Neutrophil (primary cell): ENCODE results near the gene CFAP73.

Source experiments
- H3K27ac ChIP-seq: fragments of 200-600 bp; sonication (generic); 2 replicates; pipeline ENCODE4 v1.5.1; 2016; ENCODE audit warnings: mild to moderate bottlenecking, moderate library complexity
- H3K27me3 ChIP-seq: fragments of 200-600 bp; sonication (generic); 2 replicates; pipeline ENCODE4 v1.6.0; 2016; ENCODE audit warnings: mild to moderate bottlenecking
- H3K36me3 ChIP-seq: fragments of 200-600 bp; sonication (generic); 2 replicates; pipeline ENCODE4 v1.5.1; 2017
- H3K4me1 ChIP-seq, 2 experiments: fragments of 200-600 bp in 1 of 2; sonication (generic) in 1 of 2; 1 replicate in 1 of 2; 2 replicates in 1 of 2; pipeline versions ENCODE4 v1.5.1 to v1.6.1; 2013 to 2016; ENCODE audit warnings: low read depth in 1 of 2, low read length in 1 of 2, mild to moderate bottlenecking in 1 of 2, moderate library complexity in 1 of 2; ENCODE audit not compliant: control insufficient read depth in 1 of 2, insufficient read depth in 1 of 2
- H3K4me3 ChIP-seq, 2 experiments: fragments of 200-600 bp in 1 of 2; sonication (generic) in 1 of 2; 1 replicate in 1 of 2; 2 replicates in 1 of 2; pipeline ENCODE4 v1.5.1; 2013 to 2016; ENCODE audit warnings: low read depth in 1 of 2, low read length in 1 of 2, mild to moderate bottlenecking in 1 of 2, moderate library complexity in 1 of 2
- H3K9me3 ChIP-seq: fragments of 200-600 bp; sonication (generic); 2 replicates; pipeline ENCODE4 v1.5.1; 2016
- TF ChIP-seq, protein P1 (sequence below): fragments of 200-600 bp; sonication (generic); IDR thresholded peaks from 2 replicates; pipeline ENCODE4 v1.5.1; 2016; ENCODE audit warnings: antibody characterized with exemption

Gene CFAP73

DNA sequence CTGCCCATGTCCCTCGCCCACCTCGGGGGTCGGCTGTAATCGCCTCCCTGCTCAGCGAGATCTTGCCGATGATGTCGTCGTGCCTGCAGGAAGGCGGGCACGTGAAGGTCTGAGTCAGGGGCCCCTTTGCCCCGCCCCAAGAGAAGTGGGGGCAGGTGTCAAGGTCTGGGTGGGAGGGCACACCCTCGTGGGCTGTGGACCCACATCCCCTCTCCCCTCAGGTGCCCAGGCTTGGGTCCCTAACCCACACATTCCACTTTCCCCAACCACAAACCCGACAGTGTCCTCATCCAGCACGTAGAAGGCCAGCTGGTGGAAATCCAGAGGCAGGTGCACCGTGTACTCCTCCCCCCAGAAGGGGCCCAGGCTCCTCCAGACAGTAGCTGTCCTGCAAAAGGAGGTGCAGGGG lies 21.7 kb upstream of the CFAP73 start:
- no peaks in the 10 kb centered on the region for H3K4me1 ChIP-seq
- no peaks in the 10 kb centered on the region for H3K36me3 ChIP-seq
- TF ChIP-seq, protein P1, sequence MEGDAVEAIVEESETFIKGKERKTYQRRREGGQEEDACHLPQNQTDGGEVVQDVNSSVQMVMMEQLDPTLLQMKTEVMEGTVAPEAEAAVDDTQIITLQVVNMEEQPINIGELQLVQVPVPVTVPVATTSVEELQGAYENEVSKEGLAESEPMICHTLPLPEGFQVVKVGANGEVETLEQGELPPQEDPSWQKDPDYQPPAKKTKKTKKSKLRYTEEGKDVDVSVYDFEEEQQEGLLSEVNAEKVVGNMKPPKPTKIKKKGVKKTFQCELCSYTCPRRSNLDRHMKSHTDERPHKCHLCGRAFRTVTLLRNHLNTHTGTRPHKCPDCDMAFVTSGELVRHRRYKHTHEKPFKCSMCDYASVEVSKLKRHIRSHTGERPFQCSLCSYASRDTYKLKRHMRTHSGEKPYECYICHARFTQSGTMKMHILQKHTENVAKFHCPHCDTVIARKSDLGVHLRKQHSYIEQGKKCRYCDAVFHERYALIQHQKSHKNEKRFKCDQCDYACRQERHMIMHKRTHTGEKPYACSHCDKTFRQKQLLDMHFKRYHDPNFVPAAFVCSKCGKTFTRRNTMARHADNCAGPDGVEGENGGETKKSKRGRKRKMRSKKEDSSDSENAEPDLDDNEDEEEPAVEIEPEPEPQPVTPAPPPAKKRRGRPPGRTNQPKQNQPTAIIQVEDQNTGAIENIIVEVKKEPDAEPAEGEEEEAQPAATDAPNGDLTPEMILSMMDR: no peak
- H3K9me3 ChIP-seq: no peaks in the 10 kb centered on the region
- H3K27me3 ChIP-seq: peaks cover 16% of the 10 kb centered on the region
- no peak overlapping the region for H3K27ac ChIP-seq
- H3K4me3 ChIP-seq: no peak overlapping the region

DNA sequence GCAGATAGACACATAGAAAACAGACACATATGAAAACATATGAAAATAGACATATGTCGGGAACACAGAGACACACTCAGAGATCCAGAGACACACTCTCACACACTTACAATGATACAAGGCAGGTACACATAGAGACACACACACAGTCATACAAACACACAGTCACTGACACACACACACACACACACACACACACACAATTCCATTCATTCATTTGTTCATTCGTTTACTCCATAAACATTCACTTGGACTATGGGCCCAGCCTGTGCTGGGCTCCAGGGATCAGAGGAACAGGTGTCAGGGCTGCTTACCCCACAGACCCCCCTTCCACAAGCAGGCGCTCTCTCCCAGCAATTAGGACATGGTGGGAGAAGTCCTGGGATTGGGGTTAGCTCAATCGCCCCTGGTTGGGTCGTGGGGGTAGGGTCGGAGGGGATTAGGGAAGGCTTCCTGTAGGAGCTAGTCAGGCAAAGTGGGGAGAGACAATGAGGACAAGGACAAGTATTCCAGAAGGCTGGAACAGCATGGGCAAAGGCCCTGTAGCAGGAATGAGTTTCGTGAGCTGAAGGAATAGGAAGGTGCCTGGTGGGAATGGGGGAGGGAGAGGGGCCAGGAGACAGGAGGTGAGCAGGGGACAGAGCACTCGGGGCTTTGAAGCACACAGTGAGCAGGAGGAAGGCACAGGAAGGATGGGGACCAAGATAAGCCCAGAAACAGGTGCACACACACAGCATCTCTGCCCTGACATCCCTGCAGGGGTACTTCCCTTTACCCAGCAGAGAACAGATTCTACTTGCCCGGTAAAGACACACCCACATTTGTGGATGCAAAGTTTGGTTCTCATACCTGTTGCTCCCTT lies 20.5 kb upstream of the CFAP73 start:
- H3K27me3 ChIP-seq: peaks cover 18% of the 10 kb centered on the region
- H3K27ac ChIP-seq: no peak overlapping the region
- H3K9me3 ChIP-seq: no peaks in the 10 kb centered on the region
- TF ChIP-seq, protein P1: no peak
- H3K36me3 ChIP-seq: no peaks in the 10 kb centered on the region
- no peak overlapping the region for H3K4me3 ChIP-seq
- H3K4me1 ChIP-seq: no peaks in the 10 kb centered on the region

- H3K9me3 ChIP-seq: no peaks in the 10 kb centered on the region
- no peaks in the 10 kb centered on the region for H3K36me3 ChIP-seq
- H3K4me1 ChIP-seq: no peaks in the 10 kb centered on the region
- no peak overlapping the region for H3K4me3 ChIP-seq
- H3K27me3 ChIP-seq: peaks cover 27% of the 10 kb centered on the region
- TF ChIP-seq, protein P1: no peak
- no peak overlapping the region for H3K27ac ChIP-seq
These were observed 19.7 kb upstream of the CFAP73 start for GRCh38 chr12:113129664-113130456.

DNA sequence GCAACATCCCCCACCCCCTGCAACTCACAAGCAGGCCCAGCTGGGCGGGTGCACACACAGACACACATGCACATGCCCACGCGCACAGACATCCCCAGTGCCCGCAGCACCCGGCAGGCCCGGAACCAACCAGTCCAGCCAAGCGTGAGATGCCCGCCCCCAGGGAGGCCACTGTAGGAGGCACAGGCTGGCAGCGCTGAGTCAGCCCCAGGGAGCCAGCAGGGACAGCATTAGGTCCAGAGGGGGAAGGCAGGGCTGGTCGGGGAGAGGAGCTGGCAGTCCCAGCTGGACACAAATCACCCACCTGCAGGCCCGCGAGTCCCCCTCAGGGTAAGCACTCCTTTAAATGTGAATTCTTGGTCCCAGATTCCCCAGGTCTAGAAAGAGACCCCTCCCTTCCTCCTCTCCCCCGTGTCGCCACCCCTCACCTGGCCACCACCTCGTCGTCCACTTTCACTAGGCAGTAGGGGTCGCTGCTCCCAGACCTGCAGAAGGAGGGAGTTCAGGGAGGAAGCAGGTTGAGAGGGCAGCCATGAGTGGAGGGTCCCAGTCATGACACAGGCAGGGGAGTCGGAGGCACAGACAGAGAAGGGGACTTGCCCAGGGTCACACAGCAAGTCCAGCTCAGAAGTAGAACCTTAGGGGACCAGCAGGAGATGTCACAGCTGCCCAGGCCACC lies 18.9 kb upstream of the CFAP73 start:
- Histone ChIP-seq H3K27ac (no peak overlapping the region), H3K4me1 (no peaks in the 10 kb centered on the region), H3K4me3 (no peak overlapping the region), H3K9me3 (no peaks in the 10 kb centered on the region), H3K27me3 (peaks cover 34% of the 10 kb centered on the region), H3K36me3 (no peaks in the 10 kb centered on the region)
- TF ChIP-seq, protein P1: no peak

- Histone ChIP-seq H3K27me3 (peaks cover 43% of the 10 kb centered on the region), H3K4me1 (no peaks in the 10 kb centered on the region)
- TF ChIP-seq, protein P1: no peak
These were observed 18.0 kb upstream of the CFAP73 start for GRCh38 chr12:113131556-113131955.

More at GRCh38 chr12:113131556-113131955, 18.0 kb upstream of the CFAP73 start:
- Histone ChIP-seq H3K9me3 (no peaks in the 10 kb centered on the region), H3K27ac (no peak overlapping the region), H3K36me3 (no peaks in the 10 kb centered on the region), H3K4me3 (no peak overlapping the region)
